ENCODE results near the gene TBC1D5.
"Not testable (repeated sequence)": the region's sequence is repeated elsewhere in the genome, so short reads cannot be mapped to it uniquely, and the experiment has no call there.

TBC1D5 gene

DNA sequence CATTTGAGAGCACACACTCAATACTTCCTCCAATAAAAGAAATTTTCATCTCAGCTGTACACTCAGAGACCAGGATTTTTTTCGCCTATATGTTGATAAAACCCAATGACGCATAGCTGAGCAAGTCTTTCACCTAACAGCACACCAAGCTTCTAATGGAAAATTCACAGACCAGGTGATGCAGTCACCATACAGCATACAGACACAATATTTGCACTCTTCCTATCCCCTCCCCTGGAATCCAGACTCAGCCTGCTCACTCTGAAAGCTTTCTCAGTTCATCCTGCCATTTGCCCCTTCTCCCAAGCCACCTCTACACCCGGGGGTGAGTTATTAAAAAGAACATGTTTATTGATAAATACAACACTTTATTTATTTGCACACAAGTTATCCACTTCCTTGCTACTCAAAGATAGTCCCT lies 1.7 kb downstream of the TBC1D5 start:
- peak overlapping the region; percentile 33 for H3K4me3 ChIP-seq (ENCODE audit: low read depth, low read length)
- TF ChIP-seq, protein P1, sequence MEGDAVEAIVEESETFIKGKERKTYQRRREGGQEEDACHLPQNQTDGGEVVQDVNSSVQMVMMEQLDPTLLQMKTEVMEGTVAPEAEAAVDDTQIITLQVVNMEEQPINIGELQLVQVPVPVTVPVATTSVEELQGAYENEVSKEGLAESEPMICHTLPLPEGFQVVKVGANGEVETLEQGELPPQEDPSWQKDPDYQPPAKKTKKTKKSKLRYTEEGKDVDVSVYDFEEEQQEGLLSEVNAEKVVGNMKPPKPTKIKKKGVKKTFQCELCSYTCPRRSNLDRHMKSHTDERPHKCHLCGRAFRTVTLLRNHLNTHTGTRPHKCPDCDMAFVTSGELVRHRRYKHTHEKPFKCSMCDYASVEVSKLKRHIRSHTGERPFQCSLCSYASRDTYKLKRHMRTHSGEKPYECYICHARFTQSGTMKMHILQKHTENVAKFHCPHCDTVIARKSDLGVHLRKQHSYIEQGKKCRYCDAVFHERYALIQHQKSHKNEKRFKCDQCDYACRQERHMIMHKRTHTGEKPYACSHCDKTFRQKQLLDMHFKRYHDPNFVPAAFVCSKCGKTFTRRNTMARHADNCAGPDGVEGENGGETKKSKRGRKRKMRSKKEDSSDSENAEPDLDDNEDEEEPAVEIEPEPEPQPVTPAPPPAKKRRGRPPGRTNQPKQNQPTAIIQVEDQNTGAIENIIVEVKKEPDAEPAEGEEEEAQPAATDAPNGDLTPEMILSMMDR (IDR thresholded peaks at IDR 0.05; ENCODE audit: borderline replicate concordance, insufficient read depth, low read depth, low read length): no peak

DNA sequence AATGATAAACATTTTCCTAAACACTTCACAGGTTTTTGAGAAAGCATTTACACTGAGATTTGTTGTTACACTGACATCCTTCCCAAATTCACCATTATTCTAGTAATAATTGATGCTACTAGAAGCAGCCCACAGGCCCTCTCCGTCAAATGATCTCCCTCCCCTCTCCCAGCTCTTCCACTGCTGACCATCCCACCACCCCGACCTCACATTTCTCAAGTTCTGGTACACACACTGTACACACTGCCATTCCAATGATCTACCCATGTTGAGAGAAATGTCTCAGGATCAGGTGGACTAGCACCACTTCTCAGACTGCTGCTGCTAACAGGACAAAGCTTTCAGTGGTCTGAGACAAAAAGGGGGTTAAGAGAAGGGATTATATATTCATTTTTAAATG lies 3.5 kb downstream of the TBC1D5 start:
- no peak overlapping the region for H3K4me3 ChIP-seq (ENCODE audit: low read depth, low read length)
- TF ChIP-seq, protein P1 (IDR thresholded peaks at IDR 0.05; ENCODE audit: borderline replicate concordance, insufficient read depth, low read depth, low read length): no peak

DNA sequence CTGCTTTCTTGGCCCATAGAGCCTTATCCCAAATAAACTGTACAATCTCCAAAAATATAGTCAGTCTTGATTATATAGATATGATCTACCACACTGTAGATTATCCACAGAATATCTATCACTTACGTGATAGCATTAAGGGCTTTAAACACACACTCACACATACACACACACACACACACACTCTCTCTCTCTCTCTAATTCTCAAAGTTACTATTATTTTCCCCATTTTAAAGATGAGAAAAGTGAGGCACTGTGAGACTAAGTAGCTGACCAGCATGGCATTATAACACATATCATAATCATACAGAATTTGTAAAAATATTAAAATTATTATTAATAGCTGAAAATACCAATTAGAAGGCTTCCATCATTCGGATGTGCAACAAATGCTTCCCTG lies 4.2 kb downstream of the TBC1D5 start:
- no peak overlapping the region for H3K4me3 ChIP-seq (ENCODE audit: low read depth, low read length)
- TF ChIP-seq, protein P1 (IDR thresholded peaks at IDR 0.05; ENCODE audit: borderline replicate concordance, insufficient read depth, low read depth, low read length): no peak

DNA sequence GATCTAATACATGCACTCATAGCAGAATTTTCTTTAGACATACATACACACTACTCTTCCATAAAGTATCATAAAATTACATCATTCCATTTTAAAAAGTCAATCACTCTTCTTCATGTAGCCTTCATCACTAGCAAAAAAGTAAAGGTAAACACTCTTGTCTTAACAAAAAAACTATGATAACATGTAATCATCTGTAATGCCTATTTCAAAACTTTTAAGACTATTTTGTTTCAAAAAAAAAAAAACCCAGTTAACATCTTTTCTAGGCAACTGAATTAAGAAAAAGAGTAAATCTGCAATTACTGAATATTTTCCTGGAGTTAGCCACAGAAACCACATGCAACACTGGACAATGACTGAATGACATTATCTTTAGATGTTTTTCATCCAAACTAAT lies 4.8 kb downstream of the TBC1D5 start:
- TF ChIP-seq, protein P1 (IDR thresholded peaks at IDR 0.05; ENCODE audit: borderline replicate concordance, insufficient read depth, low read depth, low read length): no peak
- H3K4me3 ChIP-seq (ENCODE audit: low read depth, low read length): no peak overlapping the region

DNA sequence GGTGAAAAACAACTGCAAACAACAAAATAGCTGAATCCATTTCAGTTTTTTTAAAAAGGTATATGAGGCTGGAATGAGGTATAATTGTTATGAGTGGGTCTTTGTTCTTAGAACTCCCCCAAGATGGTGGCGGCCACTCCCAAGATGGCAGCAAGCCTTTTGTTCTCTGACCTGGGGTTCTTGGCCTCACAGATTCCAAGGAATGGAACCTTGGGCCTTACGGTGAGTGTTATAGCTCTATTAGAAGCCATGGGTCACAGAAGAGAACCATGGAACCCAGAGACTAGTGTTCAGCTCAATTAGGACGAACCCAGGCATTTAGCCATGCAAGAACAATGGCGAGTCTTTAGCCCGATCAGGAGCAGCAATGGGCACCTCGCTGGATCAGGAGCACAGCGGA lies 7.1 kb downstream of the TBC1D5 start:
- not testable (repeated sequence) for H3K4me3 ChIP-seq (ENCODE audit: low read depth, low read length)

DNA sequence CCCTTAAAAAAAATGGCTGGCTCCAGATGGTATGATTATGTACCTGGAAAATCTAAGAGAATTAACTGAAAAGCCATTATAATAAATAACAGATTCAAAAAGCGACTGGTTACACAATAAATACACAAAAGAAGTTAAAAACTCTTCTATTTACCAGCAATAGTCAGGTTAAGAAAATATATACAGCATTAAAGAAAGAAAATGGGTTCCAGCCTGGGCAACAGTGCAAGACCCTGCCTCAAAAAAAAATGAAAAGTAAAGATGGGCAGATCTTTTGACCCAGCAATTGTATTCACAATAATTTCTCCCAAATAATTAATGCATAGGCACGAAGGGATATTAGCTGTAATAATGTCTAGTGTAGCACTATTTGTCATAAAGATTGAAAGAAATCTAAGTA lies 8.7 kb downstream of the TBC1D5 start:
- TF ChIP-seq, protein P1 (IDR thresholded peaks at IDR 0.05; ENCODE audit: borderline replicate concordance, insufficient read depth, low read depth, low read length): no peak

DNA sequence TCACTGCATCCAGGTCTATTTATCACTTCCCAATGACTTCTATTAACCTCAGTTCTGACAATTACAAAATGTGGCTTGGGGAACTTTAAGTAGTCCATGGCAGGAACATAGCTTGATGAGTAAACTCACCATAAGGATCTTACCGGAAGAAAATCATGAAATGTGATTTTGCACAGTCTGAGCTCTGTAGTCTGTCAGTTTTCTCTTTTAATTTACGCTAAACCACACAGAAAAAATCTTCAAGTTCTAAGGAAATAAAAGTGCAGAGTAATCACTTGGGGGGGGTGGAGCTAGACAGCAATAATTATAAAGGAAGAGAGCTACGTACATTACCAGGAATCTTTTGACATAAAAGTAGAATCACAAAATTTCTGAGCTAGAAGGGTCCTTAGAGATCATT lies 9.2 kb downstream of the TBC1D5 start:
- no peak overlapping the region for H3K4me3 ChIP-seq (ENCODE audit: low read depth, low read length)

More for the DNA sequence above, 8.7 kb downstream of the TBC1D5 start:
- H3K4me3 ChIP-seq (ENCODE audit: low read depth, low read length): no peak overlapping the region

More for the DNA sequence above, 9.2 kb downstream of the TBC1D5 start:
- TF ChIP-seq, protein P1 (IDR thresholded peaks at IDR 0.05; ENCODE audit: borderline replicate concordance, insufficient read depth, low read depth, low read length): no peak

Measured in GM12875 (cell line).